DOHH2 (cell line): ENCODE measurements around the gene PPM1H.

Experiments
- EZH2phosphoT487 ChIP-seq: fragments of 200-600 bp; sonication (generic); IDR thresholded peaks from 2 replicates; pipeline ENCODE4 v1.6.1; 2017; ENCODE audit warnings: borderline replicate concordance, mild to moderate bottlenecking, antibody characterized with exemption, low read length, moderate library complexity, mixed read lengths
- TF ChIP-seq, protein P1 (sequence below): fragments of 200-600 bp; sonication (generic); IDR thresholded peaks from one replicate; pipeline ENCODE4 v1.5.1; 2014; ENCODE audit warnings: antibody characterized with exemption, mild to moderate bottlenecking, low read depth, low read length; ENCODE audit not compliant: poor library complexity, severe bottlenecking

DNA sequence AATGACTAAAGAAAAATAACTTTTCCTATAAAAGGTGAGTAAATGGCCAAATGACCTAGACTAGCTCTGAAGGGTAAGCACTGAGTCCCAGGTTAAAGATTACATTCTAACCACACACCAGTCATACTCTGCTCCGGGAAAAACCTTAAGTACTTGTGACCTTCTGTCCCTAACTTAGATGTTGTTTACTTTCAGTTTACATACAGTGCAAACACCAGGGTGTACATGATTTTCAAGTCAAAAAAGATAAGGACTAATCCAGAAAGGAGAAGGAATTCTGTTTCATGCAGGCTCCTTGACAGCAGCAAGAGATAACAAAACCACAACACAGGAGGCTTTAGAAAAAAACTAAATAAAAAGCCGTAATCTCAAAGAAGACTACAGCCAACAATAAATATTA lies 174.2 kb downstream of the PPM1H start:
- TF ChIP-seq EZH2phosphoT487, result no peak
- TF ChIP-seq, protein P1, sequence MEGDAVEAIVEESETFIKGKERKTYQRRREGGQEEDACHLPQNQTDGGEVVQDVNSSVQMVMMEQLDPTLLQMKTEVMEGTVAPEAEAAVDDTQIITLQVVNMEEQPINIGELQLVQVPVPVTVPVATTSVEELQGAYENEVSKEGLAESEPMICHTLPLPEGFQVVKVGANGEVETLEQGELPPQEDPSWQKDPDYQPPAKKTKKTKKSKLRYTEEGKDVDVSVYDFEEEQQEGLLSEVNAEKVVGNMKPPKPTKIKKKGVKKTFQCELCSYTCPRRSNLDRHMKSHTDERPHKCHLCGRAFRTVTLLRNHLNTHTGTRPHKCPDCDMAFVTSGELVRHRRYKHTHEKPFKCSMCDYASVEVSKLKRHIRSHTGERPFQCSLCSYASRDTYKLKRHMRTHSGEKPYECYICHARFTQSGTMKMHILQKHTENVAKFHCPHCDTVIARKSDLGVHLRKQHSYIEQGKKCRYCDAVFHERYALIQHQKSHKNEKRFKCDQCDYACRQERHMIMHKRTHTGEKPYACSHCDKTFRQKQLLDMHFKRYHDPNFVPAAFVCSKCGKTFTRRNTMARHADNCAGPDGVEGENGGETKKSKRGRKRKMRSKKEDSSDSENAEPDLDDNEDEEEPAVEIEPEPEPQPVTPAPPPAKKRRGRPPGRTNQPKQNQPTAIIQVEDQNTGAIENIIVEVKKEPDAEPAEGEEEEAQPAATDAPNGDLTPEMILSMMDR, result no peak
